Thyroid gland (tissue), 4 donors: ENCODE results near the gene CSF1R.

Source experiments
- POLR2A ChIP-seq, 2 donors: fragments of 450-650 bp; IDR thresholded peaks; one replicate each; pipeline ENCODE4 v1.6.1; 2017; ENCODE audit warnings: antibody characterized with exemption in 2 of 2, mild to moderate bottlenecking in 2 of 2, moderate library complexity in 1 of 2
- TF ChIP-seq, protein P1 (sequence below), 6 experiments: fragments of 200-600 bp in 3 of 6; fragments of 450-650 bp in 3 of 6; sonication (generic) in 3 of 6; IDR thresholded peaks; one replicate each; pipeline ENCODE4 v1.5.1; 2016 to 2019; ENCODE audit warnings: antibody characterized with exemption in 6 of 6, mild to moderate bottlenecking in 2 of 6, inconsistent platforms in 1 of 6, moderate library complexity in 1 of 6

DNA sequence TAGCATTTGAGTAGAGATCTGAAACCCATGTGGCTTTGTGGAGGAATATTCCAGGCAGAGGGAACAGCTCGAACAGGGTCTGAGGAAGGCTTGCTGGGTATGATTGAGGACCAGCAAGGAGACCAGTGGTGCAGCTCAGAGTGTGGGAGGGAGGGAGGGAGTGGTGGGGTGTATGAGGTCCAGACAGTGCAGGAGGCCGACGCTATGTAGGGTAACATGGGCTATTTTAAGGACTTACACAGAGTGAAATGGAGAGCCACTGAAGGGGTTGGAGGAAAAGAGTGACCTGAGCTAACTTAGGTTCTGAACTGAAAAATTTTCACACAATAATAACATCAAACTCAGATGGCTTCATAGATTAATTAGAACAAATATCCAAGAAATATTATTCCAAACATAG lies 43.9 kb downstream of the CSF1R start:
- TF ChIP-seq, protein P1, sequence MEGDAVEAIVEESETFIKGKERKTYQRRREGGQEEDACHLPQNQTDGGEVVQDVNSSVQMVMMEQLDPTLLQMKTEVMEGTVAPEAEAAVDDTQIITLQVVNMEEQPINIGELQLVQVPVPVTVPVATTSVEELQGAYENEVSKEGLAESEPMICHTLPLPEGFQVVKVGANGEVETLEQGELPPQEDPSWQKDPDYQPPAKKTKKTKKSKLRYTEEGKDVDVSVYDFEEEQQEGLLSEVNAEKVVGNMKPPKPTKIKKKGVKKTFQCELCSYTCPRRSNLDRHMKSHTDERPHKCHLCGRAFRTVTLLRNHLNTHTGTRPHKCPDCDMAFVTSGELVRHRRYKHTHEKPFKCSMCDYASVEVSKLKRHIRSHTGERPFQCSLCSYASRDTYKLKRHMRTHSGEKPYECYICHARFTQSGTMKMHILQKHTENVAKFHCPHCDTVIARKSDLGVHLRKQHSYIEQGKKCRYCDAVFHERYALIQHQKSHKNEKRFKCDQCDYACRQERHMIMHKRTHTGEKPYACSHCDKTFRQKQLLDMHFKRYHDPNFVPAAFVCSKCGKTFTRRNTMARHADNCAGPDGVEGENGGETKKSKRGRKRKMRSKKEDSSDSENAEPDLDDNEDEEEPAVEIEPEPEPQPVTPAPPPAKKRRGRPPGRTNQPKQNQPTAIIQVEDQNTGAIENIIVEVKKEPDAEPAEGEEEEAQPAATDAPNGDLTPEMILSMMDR (IDR thresholded peaks at IDR 0.05), result no peak
- TF ChIP-seq POLR2A (IDR thresholded peaks at IDR 0.05), result no peak
